HG03520 (cell line): ENCODE data around the gene KIF9.
"Not testable (repeated sequence)": the region's sequence is repeated elsewhere in the genome, so short reads cannot be mapped to it uniquely, and the experiment has no call there.

Experiments used
- ATAC-seq: cut with Tn5 transposase; IDR thresholded peaks from one replicate; pipeline ENCODE4 v1.9.1; 2021; ENCODE audit warnings: mild to moderate bottlenecking, moderate library complexity; ENCODE audit not compliant: unreplicated experiment

KIF9 gene, protein sequence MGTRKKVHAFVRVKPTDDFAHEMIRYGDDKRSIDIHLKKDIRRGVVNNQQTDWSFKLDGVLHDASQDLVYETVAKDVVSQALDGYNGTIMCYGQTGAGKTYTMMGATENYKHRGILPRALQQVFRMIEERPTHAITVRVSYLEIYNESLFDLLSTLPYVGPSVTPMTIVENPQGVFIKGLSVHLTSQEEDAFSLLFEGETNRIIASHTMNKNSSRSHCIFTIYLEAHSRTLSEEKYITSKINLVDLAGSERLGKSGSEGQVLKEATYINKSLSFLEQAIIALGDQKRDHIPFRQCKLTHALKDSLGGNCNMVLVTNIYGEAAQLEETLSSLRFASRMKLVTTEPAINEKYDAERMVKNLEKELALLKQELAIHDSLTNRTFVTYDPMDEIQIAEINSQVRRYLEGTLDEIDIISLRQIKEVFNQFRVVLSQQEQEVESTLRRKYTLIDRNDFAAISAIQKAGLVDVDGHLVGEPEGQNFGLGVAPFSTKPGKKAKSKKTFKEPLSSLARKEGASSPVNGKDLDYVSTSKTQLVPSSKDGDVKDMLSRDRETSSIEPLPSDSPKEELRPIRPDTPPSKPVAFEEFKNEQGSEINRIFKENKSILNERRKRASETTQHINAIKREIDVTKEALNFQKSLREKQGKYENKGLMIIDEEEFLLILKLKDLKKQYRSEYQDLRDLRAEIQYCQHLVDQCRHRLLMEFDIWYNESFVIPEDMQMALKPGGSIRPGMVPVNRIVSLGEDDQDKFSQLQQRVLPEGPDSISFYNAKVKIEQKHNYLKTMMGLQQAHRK

GRCh38 chr3:47282424-47283192 is at the start of gene KIF9, which contains the start of gene KLHL18:
KIF9 (minus strand) TSS chr3:47282799; CDS start chr3:47277374, 5,425 bp downstream.
KLHL18 (plus strand) TSS chr3:47282944; CDS start chr3:47282966, 22 bp downstream.
- peak; percentile 68 for ATAC-seq

- ATAC-seq: no peak
These were observed 41.8 kb upstream of the KIF9 start for GRCh38 chr3:47324278-47324865.

- no peak for ATAC-seq
These were observed 41.1 kb upstream of the KIF9 start for GRCh38 chr3:47323431-47324277.

DNA sequence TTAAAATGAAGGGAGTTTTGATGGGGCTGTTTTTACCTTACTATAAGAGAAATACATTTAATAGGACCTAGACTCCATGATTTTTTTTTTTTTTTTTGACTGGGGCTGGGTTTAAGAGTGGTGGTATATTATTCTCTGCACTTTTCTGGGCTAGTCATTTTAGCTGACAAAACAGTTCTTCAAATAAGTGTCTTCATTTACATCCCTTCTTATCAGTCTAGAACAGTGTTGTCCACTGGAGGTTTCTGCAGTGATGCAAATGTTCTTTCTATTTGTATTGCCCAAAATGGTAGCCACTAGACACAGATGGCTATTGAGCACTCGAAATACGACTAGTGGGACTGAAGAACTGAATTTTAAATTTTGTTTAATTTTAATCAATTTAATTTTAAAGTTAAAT is 37.4 kb upstream of the KIF9 start:
- ATAC-seq: no peak

DNA sequence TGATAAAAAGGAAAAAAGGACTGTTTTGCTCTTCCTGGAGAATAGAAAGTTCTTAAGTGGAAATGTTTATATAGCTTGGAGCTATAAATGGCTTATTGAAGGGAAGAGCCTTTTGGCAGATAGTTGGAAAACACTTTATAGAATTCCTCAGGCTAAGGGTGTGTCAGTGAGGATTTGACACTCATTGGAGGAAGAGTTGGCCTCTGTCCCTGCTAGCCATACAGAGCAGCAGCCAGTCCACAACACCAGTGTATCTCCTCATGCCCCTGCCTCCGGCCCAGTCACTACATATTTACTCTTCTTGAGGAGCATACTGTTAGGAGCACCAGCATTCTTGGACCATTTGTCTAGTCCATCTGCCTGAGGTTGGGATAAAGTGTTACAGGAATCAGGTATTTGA is 36.3 kb upstream of the KIF9 start:
- ATAC-seq: no peak

GRCh38 chr3:47316151-47316550 is 33.6 kb upstream of the KIF9 start:
- not testable (repeated sequence) for ATAC-seq

DNA sequence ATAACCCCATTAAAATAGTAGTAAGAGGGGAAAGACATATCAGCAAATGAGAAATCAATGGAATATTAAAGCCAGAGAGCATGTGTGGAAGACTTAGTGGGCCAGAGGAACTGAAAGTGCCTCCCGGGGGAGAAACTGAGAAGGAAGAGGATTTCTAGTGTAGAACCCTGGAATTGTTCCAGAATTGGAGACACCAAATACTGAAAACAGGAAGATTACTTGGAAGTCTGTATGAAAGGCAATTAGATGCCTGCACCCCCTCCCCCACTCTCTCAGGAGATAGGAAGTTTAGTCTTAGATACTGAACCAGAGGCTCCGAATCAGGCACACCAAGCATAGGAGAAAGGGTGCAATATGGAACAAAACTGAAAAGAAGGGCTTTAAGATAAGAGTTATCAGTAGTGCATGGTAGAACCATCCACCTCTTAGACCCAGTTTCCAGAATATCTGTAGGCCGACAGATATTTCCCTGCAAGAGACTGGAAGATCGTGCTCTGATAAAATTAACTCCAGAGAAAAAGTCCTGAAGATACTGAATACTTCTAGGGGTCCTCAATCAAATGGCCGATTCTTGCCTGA is 32.6 kb upstream of the KIF9 start:
- ATAC-seq: no peak

- ATAC-seq: no peak
These were observed 31.6 kb upstream of the KIF9 start for GRCh38 chr3:47314056-47314764.

DNA sequence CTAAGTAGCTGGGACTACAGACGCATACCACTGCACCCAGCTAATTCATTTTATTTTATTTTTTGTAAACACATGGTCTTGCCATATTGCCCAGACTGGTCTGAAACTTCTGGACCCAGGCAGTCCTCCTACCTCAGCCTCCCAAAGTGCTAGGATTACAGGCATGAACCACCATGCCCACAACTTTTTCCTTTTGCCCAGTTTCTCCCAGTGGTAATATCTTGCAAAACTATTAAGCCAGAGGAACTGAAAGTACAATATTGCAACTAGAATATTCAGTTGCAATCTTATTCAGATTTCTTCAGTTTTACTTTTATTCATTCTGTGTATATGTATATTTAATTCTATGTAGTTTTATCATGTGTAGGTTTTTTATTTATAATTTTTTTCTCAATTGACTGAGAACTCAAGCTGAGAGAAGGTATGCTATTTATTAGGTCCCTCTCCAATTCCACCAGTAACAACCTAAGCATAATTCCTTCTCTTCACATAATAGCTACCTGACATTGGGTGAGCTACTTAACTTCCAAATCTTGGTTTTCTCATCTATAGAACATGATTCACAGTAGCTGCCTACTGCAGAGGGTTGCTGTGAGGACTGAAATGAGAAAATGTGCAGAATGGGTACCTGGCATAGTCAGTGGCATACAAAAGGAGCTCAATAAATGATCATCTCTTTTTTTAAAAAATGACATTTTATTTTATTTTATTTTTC is 30.9 kb upstream of the KIF9 start:
- ATAC-seq: no peak

- ATAC-seq: no peak
These were observed 27.8 kb upstream of the KIF9 start for GRCh38 chr3:47310391-47310790.

GRCh38 chr3:47309231-47309630 is 26.6 kb upstream of the KIF9 start:
- ATAC-seq: not testable (repeated sequence)

- ATAC-seq: no peak
These were observed 23.4 kb upstream of the KIF9 start for GRCh38 chr3:47306022-47306421.

DNA sequence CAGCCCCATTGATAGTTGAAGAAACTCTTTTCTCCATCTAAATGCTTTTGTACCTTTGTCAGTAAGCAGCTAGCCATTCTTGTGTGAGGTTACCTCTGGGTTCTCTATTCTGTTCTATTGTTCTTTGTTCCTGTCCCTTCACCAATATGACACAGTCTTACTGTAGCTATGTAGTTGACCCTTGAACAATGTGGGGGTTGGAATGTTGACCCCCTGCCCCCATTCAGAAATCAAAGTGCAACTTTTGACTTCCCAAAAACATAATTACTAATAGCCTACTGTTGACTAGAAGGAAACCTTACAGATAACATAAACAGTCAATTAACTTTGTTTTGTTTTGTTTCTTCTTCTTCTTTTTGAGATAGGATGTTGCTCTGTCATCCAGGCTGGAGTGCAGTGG is 18.9 kb upstream of the KIF9 start:
- ATAC-seq: no peak

DNA sequence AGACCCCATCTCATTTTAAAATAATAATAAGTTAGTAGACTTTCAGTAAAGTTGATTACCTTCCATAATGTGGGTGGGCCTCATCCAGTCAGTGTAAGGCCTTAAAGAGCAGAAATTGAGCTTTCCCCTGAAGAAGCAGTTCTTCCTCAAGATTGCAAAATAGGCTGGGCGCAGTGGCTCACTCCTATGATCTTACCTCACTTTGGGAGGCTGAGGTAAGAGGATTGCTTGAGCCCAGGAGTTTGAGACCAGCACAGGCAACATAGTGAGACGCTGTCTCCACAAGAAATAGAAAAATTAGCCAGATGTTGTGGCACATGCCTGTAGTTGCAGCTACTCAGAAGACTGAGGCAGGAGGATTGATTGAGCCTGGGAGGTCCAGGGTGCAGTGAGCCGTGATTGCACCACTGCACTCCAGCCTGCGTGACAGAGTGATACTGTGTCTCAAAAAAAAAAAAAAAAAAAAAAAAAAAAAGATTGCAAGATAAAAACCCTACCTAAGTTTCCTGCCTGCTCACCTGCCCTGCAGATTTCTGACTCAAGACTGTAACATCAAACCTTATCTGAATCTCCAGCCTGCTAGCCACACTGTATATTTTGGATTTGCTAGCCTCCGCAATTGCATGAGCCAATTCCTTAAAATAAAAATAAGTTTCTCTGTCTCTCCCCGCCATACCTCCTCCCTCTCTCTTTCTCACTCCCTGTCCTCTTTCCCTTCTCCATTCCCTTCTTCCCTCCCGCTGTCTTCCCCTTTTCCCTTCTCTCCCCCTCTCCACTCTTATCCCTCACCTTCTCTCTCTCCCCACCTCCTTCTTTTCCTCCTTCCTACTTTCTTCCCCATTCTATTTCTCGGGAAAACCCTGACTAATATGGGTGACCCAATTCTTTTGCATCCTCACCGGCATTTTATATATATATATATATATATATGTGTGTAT is 17.1 kb upstream of the KIF9 start:
- no peak for ATAC-seq

- no peak for ATAC-seq
These were observed 15.8 kb upstream of the KIF9 start for GRCh38 chr3:47298439-47298838.

DNA sequence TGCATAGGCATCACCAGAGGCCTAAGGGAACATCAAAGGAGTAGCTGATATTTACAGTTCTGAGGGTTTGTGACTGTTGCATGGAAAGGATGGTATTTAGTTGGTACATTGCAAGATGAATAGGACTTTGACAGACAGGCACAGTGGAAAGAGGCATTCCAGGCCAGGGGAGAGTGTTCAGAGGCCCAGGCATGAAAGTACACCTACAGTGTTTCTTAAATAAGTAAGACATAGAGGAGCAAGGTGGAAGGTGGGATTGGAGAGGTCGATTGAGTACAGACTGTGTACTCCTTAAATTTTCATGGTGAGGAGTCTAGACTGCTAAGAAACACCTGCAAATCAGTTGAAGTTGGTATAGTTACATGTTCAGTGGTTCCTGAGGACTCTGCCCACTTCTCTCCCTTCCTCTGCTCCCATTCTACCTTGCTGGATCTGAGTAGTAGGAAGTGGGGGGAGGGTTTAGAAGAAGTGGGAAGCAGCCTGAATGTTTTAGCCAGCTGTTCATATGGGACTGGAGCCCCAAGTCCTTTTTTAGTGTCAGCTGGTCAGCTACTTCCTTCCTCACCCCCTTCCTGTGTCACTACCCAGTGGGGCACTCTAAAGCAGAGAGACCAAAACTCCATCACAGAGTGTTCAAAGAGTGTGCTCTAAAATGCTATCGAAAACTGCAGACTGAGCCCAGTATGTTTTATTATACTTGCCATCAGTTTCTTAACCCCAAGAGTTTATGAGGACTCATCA is 14.1 kb upstream of the KIF9 start:
- ATAC-seq: no peak

- no peak for ATAC-seq
These were observed 13.4 kb upstream of the KIF9 start for GRCh38 chr3:47295976-47296375.
